Stimulated activated CD8-positive, alpha-beta memory T cell treated with anti-CD3 and anti-CD28 coated beads, Interleukin-15, amount 100 ng/mL, for 1 hour (primary cell): ENCODE measurements around the gene KLHL9.
A peak's percentile ranks its signal among the peaks of the same experiment; 100 is the strongest.
"Not testable (repeated sequence)": the region's sequence is repeated elsewhere in the genome, so short reads cannot be mapped to it uniquely, and the experiment has no call there.

ENCODE experiments used
- DNase-seq: peaks from one replicate; pipeline ENCODE4 v3.0.0-alpha.2; 2020; ENCODE audit warnings: low read depth

KLHL9 gene

GRCh38 chr9:21334701-21335632 is at the start of gene KLHL9:
Gene KLHL9, minus strand, starts transcription at chr9:21335404. Its CDS starts 545 bp downstream, at chr9:21334859.
- peak; percentile 66 for DNase-seq

- no peak for DNase-seq
These were observed 48.4 kb upstream of the KLHL9 start for GRCh38 chr9:21383627-21384026.

GRCh38 chr9:21381448-21382339 is 46.5 kb upstream of the KLHL9 start:
- DNase-seq = no peak

- DNase-seq = not testable (repeated sequence)
These were observed 36.3 kb upstream of the KLHL9 start for GRCh38 chr9:21371467-21371866.

- no peak for DNase-seq
These were observed 32.8 kb upstream of the KLHL9 start, which contains the start of gene IFNA13 for GRCh38 chr9:21367957-21368356. Gene IFNA13, minus strand, starts transcription at chr9:21368057. Its CDS starts 47 bp downstream, at chr9:21368010.

- not testable (repeated sequence) for DNase-seq
These were observed 32.0 kb upstream of the KLHL9 start for GRCh38 chr9:21367169-21367568.

- no peak for DNase-seq
These were observed 27.1 kb upstream of the KLHL9 start for GRCh38 chr9:21362287-21362686.

GRCh38 chr9:21357479-21358460 is 22.6 kb upstream of the KLHL9 start:
- DNase-seq = no peak

GRCh38 chr9:21350787-21351186 is 15.6 kb upstream of the KLHL9 start, which contains the start of gene IFNA6:
Gene IFNA6, minus strand, starts transcription at chr9:21350887. Its CDS starts 0 bp downstream, at chr9:21350887.
- DNase-seq = no peak

GRCh38 chr9:21348430-21348970 is 13.3 kb upstream of the KLHL9 start:
- DNase-seq = no peak

- DNase-seq = no peak
These were observed 5.5 kb upstream of the KLHL9 start for GRCh38 chr9:21340735-21341134.

- no peak for DNase-seq
These were observed 1.3 kb upstream of the KLHL9 start for GRCh38 chr9:21336457-21336856.

GRCh38 chr9:21333226-21333625 is 2.0 kb downstream of the KLHL9 start:
- no peak for DNase-seq

- no peak for DNase-seq
These were observed 3.4 kb downstream of the KLHL9 start for GRCh38 chr9:21331676-21332402.

GRCh38 chr9:21326526-21327139 is 8.6 kb downstream of the KLHL9 start:
- no peak for DNase-seq

GRCh38 chr9:21324047-21324446 is 11.2 kb downstream of the KLHL9 start:
- DNase-seq = no peak

GRCh38 chr9:21322911-21323461 is 12.2 kb downstream of the KLHL9 start:
- DNase-seq = no peak

GRCh38 chr9:21320465-21320864 is 14.7 kb downstream of the KLHL9 start:
- no peak for DNase-seq
